HepG2 (cell line): Measurements from ENCODE around the gene KRT38. TPM values are rescaled to one million over a fixed set of nuclear protein-coding genes. Genes with fewer than 3 reads are reported as not detected.

Experiments used
- ATAC-seq: fragments of 200-7000 bp; cut with Tn5 transposase; 3 replicates; pipeline ENCODE4 v1.9.1; 2020; ENCODE audit warnings: mild to moderate bottlenecking, moderate library complexity
- BruUV-seq: library from RNA; stranded (reverse); fragments of 400-500 nt; replicated peaks from 2 replicates; lab custom pipeline; 2021; lab: Mats Ljungman, UMichigan
- CTCF ChIA-PET: fragments of 300-600 bp; formaldehyde crosslinking; extraction: SDS; loops from one replicate; lab custom pipeline; 2021; ENCODE audit warnings: low total read pairs, inconsistent platforms, low intra/inter-chr PET ratio; lab: Yijun Ruan, JAX
- POLR2A ChIA-PET: fragments of 350-600 bp; sonication (Branson Sonifier 250); formaldehyde crosslinking; loops from one replicate; lab custom pipeline; 2020; ENCODE audit warnings: antibody characterized with exemption, inconsistent platforms; lab: Yijun Ruan, JAX
- DNase-seq: peaks from one replicate; pipeline ENCODE4 v3.0.0-alpha.2; 2015; ENCODE audit warnings: low spot score
- FAIRE-seq: peaks from 3 replicates; lab custom pipeline; 2011; peaks lifted over from hg19 to GRCh38; lab: Jason Lieb, UNC
- H2AFZ ChIP-seq: one replicate; pipeline ENCODE4 v1.6.1; 2011; ENCODE audit warnings: low read length, inconsistent platforms
- H3K27ac ChIP-seq: fragments of 300-600 bp; 3 replicates; pipeline ENCODE4 v1.8.0; 2011; ENCODE audit warnings: mixed run types, mild to moderate bottlenecking, mixed read lengths, low read length, inconsistent platforms; ENCODE audit not compliant: insufficient read depth; ENCODE audit errors: extremely low read length
- H3K27me3 ChIP-seq, 2 experiments: fragments of 200-600 bp in 1 of 2; 2 replicates in 1 of 2; 3 replicates in 1 of 2; pipeline versions ENCODE4 v1.6.0 to v1.8.0; 2011; ENCODE audit warnings: low read length in 2 of 2, mild to moderate bottlenecking in 2 of 2, moderate library complexity in 2 of 2, inconsistent platforms in 1 of 2; ENCODE audit not compliant: insufficient read depth in 2 of 2, control insufficient read depth in 1 of 2
- H3K36me3 ChIP-seq, 2 experiments: fragments of 200-600 bp in 1 of 2; replicated peaks in 1 of 2; 2 replicates in 1 of 2; 3 replicates in 1 of 2; pipeline versions ENCODE4 v1.5.1 to v1.8.0; 2011; ENCODE audit warnings: low read length in 2 of 2, inconsistent platforms in 1 of 2; ENCODE audit not compliant: insufficient read depth in 2 of 2, control insufficient read depth in 1 of 2
- H3K4me1 ChIP-seq: 2 replicates; pipeline ENCODE4 v1.5.1; 2012; ENCODE audit warnings: low read length, inconsistent platforms; ENCODE audit not compliant: insufficient read depth
- H3K4me2 ChIP-seq: 2 replicates; pipeline ENCODE4 v1.6.0; 2011; ENCODE audit warnings: low read depth, low read length, inconsistent platforms
- H3K4me3 ChIP-seq, 3 experiments: fragments of 200-600 bp in 1 of 3; sonication (generic), shearing (Covaris generic) in 1 of 3; replicated peaks in 1 of 3; 2 replicates each; pipeline ENCODE4 v1.5.1; 2011 to 2016; ENCODE audit warnings: low read length in 3 of 3, inconsistent platforms in 2 of 3, low read depth in 2 of 3, mild to moderate bottlenecking in 2 of 3, control low read depth in 1 of 3, mixed read lengths in 1 of 3; ENCODE audit not compliant: insufficient read depth in 1 of 3
- H3K79me2 ChIP-seq: one replicate; pipeline ENCODE4 v1.6.1; 2011; ENCODE audit warnings: low read length, inconsistent platforms; ENCODE audit not compliant: insufficient read depth
- H3K9ac ChIP-seq: 2 replicates; pipeline ENCODE4 v1.6.0; 2011; ENCODE audit warnings: mild to moderate bottlenecking, low read depth, low read length, inconsistent platforms; ENCODE audit not compliant: insufficient read depth
- H3K9me3 ChIP-seq: 2 replicates; pipeline ENCODE4 v1.5.1; 2012; ENCODE audit warnings: mild to moderate bottlenecking, low read length
- H4K20me1 ChIP-seq: 2 replicates; pipeline ENCODE4 v1.6.0; 2011; ENCODE audit warnings: inconsistent platforms, mild to moderate bottlenecking, low read length, moderate library complexity; ENCODE audit not compliant: insufficient read depth
- HOXA5 ChIP-seq: sonication (generic); formaldehyde crosslinking; IDR thresholded peaks from 2 replicates; pipeline ENCODE4 v1.4.0; 2020; ENCODE audit warnings: missing genetic modification reagents
- MEIS2 ChIP-seq: sonication (generic); formaldehyde crosslinking; IDR thresholded peaks from 2 replicates; pipeline ENCODE4 v1.9.0; 2021; ENCODE audit warnings: mild to moderate bottlenecking, missing genetic modification reagents
- STAG1 ChIP-seq: sonication (generic); formaldehyde crosslinking; IDR thresholded peaks from 2 replicates; pipeline ENCODE4 v1.4.0; 2020; ENCODE audit warnings: missing genetic modification reagents
- ZNF629 ChIP-seq: sonication (generic); formaldehyde crosslinking; conservative IDR thresholded peaks from 2 replicates; pipeline ENCODE4 v1.5.0; 2020; ENCODE audit warnings: missing genetic modification reagents
- WGBS: methylation state at CpG from one replicate; pipeline ENCODE4 v1.1.6; 2017; ENCODE audit warnings: low lambda C conversion rate; 5-methylcytosine and 5-hydroxymethylcytosine counted together
- in situ Hi-C: cut with HindIII; loops from 2 replicates; pipeline ENCODE4 v1.10.0; 2017; ENCODE audit warnings: low pct_unique_long_range_greater_than_20kb; ENCODE audit not compliant: extremely low pct_ligation_motif_present
- intact Hi-C: fragments of 100-400 bp; cut with micrococcal nuclease; formaldehyde crosslinking; loops from one replicate; pipeline ENCODE4 v1.10.0; 2022; ENCODE audit not compliant: unreplicated experiment
- polyA plus RNA-seq, 8 experiments: library from polyadenylated mRNA; depleted of rRNA in 3 of 8; stranded (reverse) in 7 of 8; unstranded in 1 of 8; fragments of >200 nt; fragmentation: Illumina TruSeq in 4 of 8; extraction: Trizol in 4 of 8; gene quantifications; 2 replicates each; pipeline versions ENCODE4 v1.2.1 to v1.2.3, GENCODE V29; 2011 to 2016; ENCODE audit warnings: low read depth in 4 of 8, missing spikeins in 1 of 8, mixed read lengths in 1 of 8; ENCODE audit not compliant: insufficient read depth in 1 of 8
- total RNA-seq, 5 experiments: library from RNA; depleted of rRNA; stranded (reverse); fragments of >200 nt; fragmentation: Illumina TruSeq; extraction: Trizol; gene quantifications; 2 replicates each; pipeline ENCODE4 v1.2.3, GENCODE V29; 2016; ENCODE audit warnings: low read depth in 1 of 5
- TF ChIP-seq, protein P1 (sequence below): IDR thresholded peaks from 2 replicates; pipeline ENCODE4 v1.6.1; 2016; ENCODE audit warnings: missing compliant biosample characterization, missing genetic modification reagents, borderline replicate concordance

The KRT38 gene
- total and polyA plus RNA-seq, 2 of the 13 experiments (the other 11 are each of a cell fraction or from before 2014, with no cell fraction given) = not detected

GRCh38 chr17:41480136-41480535, 39.4 kb upstream of the KRT38 start:
- ATAC-seq = no peak

GRCh38 chr17:41478237-41478636, 37.5 kb upstream of the KRT38 start:
- no peak overlapping the region for H3K27ac ChIP-seq
- DNase-seq (no peak), FAIRE-seq (no peak), ATAC-seq (peak; percentile 60)
- no peak overlapping the region for H3K4me2 ChIP-seq
- H4K20me1 ChIP-seq = no peaks in the 10 kb centered on the region
- no peak overlapping the region for H2AFZ ChIP-seq
- no peaks in the 10 kb centered on the region for H3K36me3 ChIP-seq
- intact Hi-C loops (no loop called here), in situ Hi-C loops (no loop called here)
- no peaks in the 10 kb centered on the region for H3K4me1 ChIP-seq
- 61% methylated on average over 2 of the region's 8 CpGs for WGBS
- BruUV-seq = no TSS peak
- ChIA-PET CTCF (no interaction called here), POLR2A (no interaction called here)
- H3K9ac ChIP-seq = no peak overlapping the region
- no peak overlapping the region for H3K4me3 ChIP-seq
- TF ChIP-seq STAG1 (0 out of 2 replicates have a peak, but pooled peaks have one; percentile 16), MEIS2 (no peak)
- TF ChIP-seq, protein P1, sequence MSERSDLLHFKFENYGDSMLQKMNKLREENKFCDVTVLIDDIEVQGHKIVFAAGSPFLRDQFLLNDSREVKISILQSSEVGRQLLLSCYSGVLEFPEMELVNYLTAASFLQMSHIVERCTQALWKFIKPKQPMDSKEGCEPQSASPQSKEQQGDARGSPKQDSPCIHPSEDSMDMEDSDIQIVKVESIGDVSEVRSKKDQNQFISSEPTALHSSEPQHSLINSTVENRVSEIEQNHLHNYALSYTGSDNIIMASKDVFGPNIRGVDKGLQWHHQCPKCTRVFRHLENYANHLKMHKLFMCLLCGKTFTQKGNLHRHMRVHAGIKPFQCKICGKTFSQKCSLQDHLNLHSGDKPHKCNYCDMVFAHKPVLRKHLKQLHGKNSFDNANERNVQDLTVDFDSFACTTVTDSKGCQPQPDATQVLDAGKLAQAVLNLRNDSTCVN (CRISPR knock-in tag) = no peak
- no peaks in the 10 kb centered on the region for H3K9me3 ChIP-seq
- H3K27me3 ChIP-seq = peaks cover 2 to 32% of the 10 kb centered on the region in 2 experiments; a peak in 3 of 5 replicates
- H3K79me2 ChIP-seq = no peaks in the 10 kb centered on the region

More at GRCh38 chr17:41480136-41480535, 39.4 kb upstream of the KRT38 start:
- no peak overlapping the region for H2AFZ ChIP-seq
- H3K4me1 ChIP-seq = no peaks in the 10 kb centered on the region
- no peaks in the 10 kb centered on the region for H3K9me3 ChIP-seq
- H3K27me3 ChIP-seq = peaks cover 1 to 33% of the 10 kb centered on the region in 2 experiments; a peak in 3 of 5 replicates
- no peak for FAIRE-seq
- 36% methylated on average over 2 of the region's 2 CpGs for WGBS
- intact Hi-C loops (no loop called here), in situ Hi-C loops (no loop called here)
- DNase-seq = no peak
- no TSS peak for BruUV-seq
- no peaks in the 10 kb centered on the region for H4K20me1 ChIP-seq
- no peak overlapping the region for H3K27ac ChIP-seq
- no peak overlapping the region for H3K4me3 ChIP-seq
- ChIA-PET POLR2A (no interaction called here), CTCF (no interaction called here)
- no peaks in the 10 kb centered on the region for H3K79me2 ChIP-seq
- no peaks in the 10 kb centered on the region for H3K36me3 ChIP-seq
- no peak overlapping the region for H3K9ac ChIP-seq
- H3K4me2 ChIP-seq = no peak overlapping the region
- TF ChIP-seq ZNF629 (peak; percentile 41; the same call in 1 of the 2 replicates), HOXA5 (no peak)
